PC-3 (cell line): ENCODE measurements around the gene ZNF668. TPM values are rescaled to one million over a fixed set of nuclear protein-coding genes. Genes with fewer than 3 reads are reported as not detected.

Experiments used
- ATAC-seq: fragments of 200-7000 bp; cut with Tn5 transposase; 2 replicates; pipeline ENCODE4 v1.9.1; 2020; ENCODE audit warnings: mild to moderate bottlenecking, moderate library complexity
- BruUV-seq: library from RNA; stranded (reverse); fragments of 400-500 nt; replicated peaks from 2 replicates; lab custom pipeline; 2021; lab: Mats Ljungman, UMichigan
- CTCF ChIA-PET: fragments of 300-600 bp; sonication (Branson Sonifier 250); formaldehyde crosslinking; loops from one replicate; lab custom pipeline; 2022; ENCODE audit warnings: antibody characterized with exemption; lab: Charles Lee
- POLR2A ChIA-PET: fragments of 300-600 bp; sonication (Branson Sonifier 250); formaldehyde crosslinking; loops from one replicate; lab custom pipeline; 2022; ENCODE audit warnings: antibody characterized with exemption; ENCODE audit not compliant: unreplicated experiment; lab: Charles Lee
- DNase-seq: peaks from one replicate; pipeline ENCODE4 v3.0.0-alpha.2; 2015
- H2AFZ ChIP-seq: fragments of 300-600 bp; sonication (generic); 2 replicates; pipeline ENCODE4 v1.6.0; 2016; ENCODE audit warnings: antibody characterized with exemption, low read length
- H3F3A ChIP-seq: fragments of 300-600 bp; sonication (generic); one replicate; pipeline ENCODE4 v1.6.0; 2017; ENCODE audit warnings: antibody characterized with exemption, low read length, control low read depth, mild to moderate bottlenecking; ENCODE audit not compliant: unreplicated experiment
- H3K27ac ChIP-seq: fragments of 300-600 bp; sonication (generic); 2 replicates; pipeline ENCODE4 v1.5.1; 2016; ENCODE audit warnings: mild to moderate bottlenecking, low read length
- H3K27me3 ChIP-seq: fragments of 300-600 bp; sonication (generic); 2 replicates; pipeline ENCODE4 v1.6.1; 2016; ENCODE audit warnings: low read length, mixed read lengths
- H3K36me3 ChIP-seq: fragments of 300-600 bp; sonication (generic); 2 replicates; pipeline ENCODE4 v1.6.1; 2016; ENCODE audit warnings: low read depth, mixed run types, low read length, mixed read lengths
- H3K4me1 ChIP-seq: fragments of 300-600 bp; sonication (generic); 2 replicates; pipeline ENCODE4 v1.5.1; 2016; ENCODE audit warnings: low read length; ENCODE audit not compliant: insufficient read depth
- H3K4me2 ChIP-seq: fragments of 300-600 bp; sonication (generic); 2 replicates; pipeline ENCODE4 v1.6.0; 2016; ENCODE audit warnings: low read length
- H3K4me3 ChIP-seq: fragments of 300-600 bp; sonication (generic); 2 replicates; pipeline ENCODE4 v1.5.1; 2016; ENCODE audit warnings: mild to moderate bottlenecking, low read length, mixed read lengths
- H3K79me2 ChIP-seq: fragments of 300-600 bp; sonication (generic); 2 replicates; pipeline ENCODE4 v1.6.1; 2017; ENCODE audit warnings: low read length, mixed read lengths
- H3K9ac ChIP-seq: fragments of 300-600 bp; sonication (generic); 2 replicates; pipeline ENCODE4 v1.6.0; 2016; ENCODE audit warnings: mild to moderate bottlenecking, low read length
- H3K9me2 ChIP-seq: fragments of 300-600 bp; sonication (generic); replicated peaks from 2 replicates; pipeline ENCODE4 v1.6.1; 2016; ENCODE audit warnings: mixed run types, low read length, mixed read lengths
- H3K9me3 ChIP-seq: fragments of 300-600 bp; sonication (generic); 2 replicates; pipeline ENCODE4 v1.6.1; 2016; ENCODE audit warnings: low read length, mixed read lengths
- H4K20me1 ChIP-seq: fragments of 300-600 bp; sonication (generic); 2 replicates; pipeline ENCODE4 v1.6.1; 2016; ENCODE audit warnings: low read length, mixed read lengths
- CTCF ChIP-seq: fragments of 300-600 bp; sonication (generic); conservative IDR thresholded peaks from 2 replicates; pipeline ENCODE4 v1.5.1; 2017; ENCODE audit warnings: antibody characterized with exemption, low read depth, mild to moderate bottlenecking, low read length
- EZH2 ChIP-seq: fragments of 300-600 bp; sonication (generic); IDR thresholded peaks from one replicate; pipeline ENCODE4 v1.6.1; 2017; ENCODE audit warnings: antibody characterized with exemption, mild to moderate bottlenecking, low read length; ENCODE audit not compliant: unreplicated experiment
- EZH2phosphoT487 ChIP-seq: fragments of 300-600 bp; sonication (generic); IDR thresholded peaks from 2 replicates; pipeline ENCODE4 v1.6.1; 2018; ENCODE audit warnings: mild to moderate bottlenecking, antibody characterized with exemption, low read length, borderline replicate concordance
- intact Hi-C: fragments of 100-400 bp; cut with micrococcal nuclease; formaldehyde crosslinking; loops from 2 replicates; pipeline ENCODE4 v1.9.0; 2023
- total RNA-seq: library from RNA; depleted of rRNA; stranded (reverse); fragments of >200 nt; gene quantifications from 2 replicates; pipeline ENCODE4 v1.2.3, GENCODE V29; 2014

The ZNF668 gene
- total RNA-seq, 1 experiment from 2014 or later = 15.6 TPM

GRCh38 chr16:31085873-31086628, 12.0 kb upstream of the ZNF668 start:
- H4K20me1 ChIP-seq = no peaks in the 10 kb centered on the region
- no peaks in the 10 kb centered on the region for H3K9me3 ChIP-seq
- H3K27me3 ChIP-seq = no peaks in the 10 kb centered on the region
- no peak overlapping the region for H3K9ac ChIP-seq
- intact Hi-C loops = no loop called here
- ChIA-PET POLR2A (no interaction called here), CTCF (interaction anchor here (0.6 kb wide), 1 partner anchor 157 kb away, joined by 3 read pairs; no protein-coding TSS in a partner anchor)
- ATAC-seq (no peak), DNase-seq (no peak)
- H3K36me3 ChIP-seq = no peaks in the 10 kb centered on the region; the same call in 1 of the 2 replicates
- no TSS peak for BruUV-seq
- H3F3A ChIP-seq = no peaks in the 10 kb centered on the region
- H3K4me3 ChIP-seq = no peak overlapping the region
- no peaks in the 10 kb centered on the region for H3K9me2 ChIP-seq
- H3K4me2 ChIP-seq = no peak overlapping the region
- TF ChIP-seq CTCF (no peak), EZH2 (no peak), EZH2phosphoT487 (no peak)
- no peaks in the 10 kb centered on the region; the same call in 1 of the 2 replicates for H3K79me2 ChIP-seq
- H3K27ac ChIP-seq = no peak overlapping the region
- no peaks in the 10 kb centered on the region for H3K4me1 ChIP-seq
- no peak overlapping the region for H2AFZ ChIP-seq

- ChIA-PET POLR2A (no interaction called here), CTCF (no interaction called here)
- H4K20me1 ChIP-seq = no peaks in the 10 kb centered on the region
- BruUV-seq = no TSS peak
- TF ChIP-seq EZH2 = no peak
- no peak for TF ChIP-seq CTCF
- TF ChIP-seq EZH2phosphoT487 = no peak
- no peaks in the 10 kb centered on the region for H3K4me1 ChIP-seq
- intact Hi-C loops = no loop called here
- H3K4me2 ChIP-seq = no peak overlapping the region
- H3K36me3 ChIP-seq = no peaks in the 10 kb centered on the region
- no peak overlapping the region for H3K27ac ChIP-seq
- H3F3A ChIP-seq = no peaks in the 10 kb centered on the region
- H3K27me3 ChIP-seq = no peaks in the 10 kb centered on the region
- H2AFZ ChIP-seq = no peak overlapping the region
- H3K9me2 ChIP-seq = no peaks in the 10 kb centered on the region
- no peak overlapping the region for H3K4me3 ChIP-seq
- H3K9me3 ChIP-seq = no peaks in the 10 kb centered on the region
- H3K79me2 ChIP-seq = no peaks in the 10 kb centered on the region
- H3K9ac ChIP-seq = no peak overlapping the region
- no peak for DNase-seq
- ATAC-seq = no peak
Observed at GRCh38 chr16:31085411-31085810, 11.4 kb upstream of the ZNF668 start.

- no peak overlapping the region for H3K4me3 ChIP-seq
- H3K79me2 ChIP-seq = no peaks in the 10 kb centered on the region
- TF ChIP-seq CTCF = no peak
- no peak overlapping the region for H2AFZ ChIP-seq
- H4K20me1 ChIP-seq = no peaks in the 10 kb centered on the region
- DNase-seq = no peak
- no peak overlapping the region for H3K9ac ChIP-seq
- H3F3A ChIP-seq = no peaks in the 10 kb centered on the region
- CTCF ChIA-PET = no interaction called here
- H3K4me1 ChIP-seq = no peaks in the 10 kb centered on the region
- intact Hi-C loops = no loop called here
- no peak overlapping the region for H3K27ac ChIP-seq
- no peaks in the 10 kb centered on the region for H3K9me3 ChIP-seq
- H3K4me2 ChIP-seq = no peak overlapping the region
- ATAC-seq = no peak
- no TSS peak for BruUV-seq
- POLR2A ChIA-PET = no interaction called here
- H3K9me2 ChIP-seq = no peaks in the 10 kb centered on the region
- no peaks in the 10 kb centered on the region for H3K36me3 ChIP-seq
- H3K27me3 ChIP-seq = no peaks in the 10 kb centered on the region
Observed at GRCh38 chr16:31084584-31085302, 10.7 kb upstream of the ZNF668 start.
